GM23338 (cell line): ENCODE measurements around the gene WFDC9. TPM values are rescaled to one million over a fixed set of nuclear protein-coding genes. Genes with fewer than 3 reads are reported as not detected.

Source experiments
- ATAC-seq: fragments of 200-7000 bp; cut with Tn5 transposase; 3 replicates; pipeline ENCODE4 v1.9.1; 2020
- DNase-seq: peaks from one replicate; pipeline ENCODE4 v3.0.0-alpha.2; 2015; ENCODE audit warnings: low spot score
- H2AFZ ChIP-seq: fragments of 200-600 bp; sonication (generic); 2 replicates; pipeline ENCODE4 v1.8.0; 2016; ENCODE audit warnings: antibody characterized with exemption, mild to moderate bottlenecking, moderate library complexity
- H3F3A ChIP-seq: fragments of 200-600 bp; sonication (generic); replicated peaks from 2 replicates; pipeline ENCODE4 v1.8.0; 2017; ENCODE audit warnings: antibody characterized with exemption, mixed run types, low read depth
- H3K27ac ChIP-seq: fragments of 200-600 bp; sonication (generic); 2 replicates; pipeline ENCODE4 v1.6.1; 2016; ENCODE audit warnings: low read depth
- H3K27me3 ChIP-seq: fragments of 200-600 bp; sonication (generic); 2 replicates; pipeline ENCODE4 v1.8.0; 2016; ENCODE audit warnings: mild to moderate bottlenecking, mixed run types, moderate library complexity; ENCODE audit not compliant: insufficient read depth
- H3K36me3 ChIP-seq: fragments of 200-600 bp; sonication (generic); 2 replicates; pipeline ENCODE4 v1.8.0; 2016; ENCODE audit warnings: mild to moderate bottlenecking; ENCODE audit not compliant: insufficient read depth
- H3K4me1 ChIP-seq: fragments of 200-600 bp; sonication (generic); 2 replicates; pipeline ENCODE4 v1.8.0; 2016; ENCODE audit warnings: mild to moderate bottlenecking, moderate library complexity; ENCODE audit not compliant: insufficient read depth
- H3K4me2 ChIP-seq: fragments of 200-600 bp; sonication (generic); 2 replicates; pipeline ENCODE4 v1.7.1; 2017; ENCODE audit warnings: mixed run types
- H3K4me3 ChIP-seq: fragments of 200-600 bp; sonication (generic); 2 replicates; pipeline ENCODE4 v1.6.1; 2016; ENCODE audit warnings: mixed run types
- H3K79me2 ChIP-seq: fragments of 200-600 bp; sonication (generic); replicated peaks from 2 replicates; pipeline ENCODE4 v1.8.0; 2017; ENCODE audit warnings: mild to moderate bottlenecking; ENCODE audit not compliant: insufficient read depth
- H3K9me2 ChIP-seq: fragments of 200-600 bp; sonication (generic); 2 replicates; pipeline ENCODE4 v1.8.0; 2017; ENCODE audit not compliant: insufficient read depth
- H4K20me1 ChIP-seq: fragments of 200-600 bp; sonication (generic); replicated peaks from 2 replicates; pipeline ENCODE4 v1.8.0; 2017; ENCODE audit warnings: mild to moderate bottlenecking; ENCODE audit not compliant: insufficient read depth
- H3K27ac Mint-ChIP-seq: 2 replicates; pipeline ENCODE4 v1.8.0; 2020; ENCODE audit warnings: inconsistent platforms, mild to moderate bottlenecking, moderate library complexity, mixed read lengths
- H3K27me3 Mint-ChIP-seq: 3 replicates; pipeline ENCODE4 v1.8.0; 2022; ENCODE audit warnings: low read depth, mild to moderate bottlenecking, moderate library complexity, mixed read lengths, inconsistent platforms; ENCODE audit not compliant: insufficient read depth, poor library complexity
- H3K36me3 Mint-ChIP-seq: 3 replicates; pipeline ENCODE4 v1.8.0; 2021; ENCODE audit warnings: low read depth, mild to moderate bottlenecking, inconsistent platforms, moderate library complexity, mixed read lengths
- H3K4me1 Mint-ChIP-seq: 3 replicates; pipeline ENCODE4 v1.8.0; 2020; ENCODE audit warnings: mild to moderate bottlenecking, inconsistent platforms, mixed read lengths
- H3K4me3 Mint-ChIP-seq: 3 replicates; pipeline ENCODE4 v1.8.0; 2021; ENCODE audit warnings: moderate library complexity, mild to moderate bottlenecking, inconsistent platforms, mixed read lengths
- H3K9me3 Mint-ChIP-seq: 3 replicates; pipeline ENCODE4 v1.8.0; 2020; ENCODE audit warnings: moderate library complexity, mild to moderate bottlenecking, inconsistent platforms, mixed read lengths
- CREB1 ChIP-seq: fragments of 250-450 bp; sonication (Bioruptor Pico); IDR thresholded peaks from 2 replicates; pipeline ENCODE4 v1.5.0; 2020; ENCODE audit warnings: low read depth, mild to moderate bottlenecking, moderate library complexity
- EZH2 ChIP-seq: fragments of 200-600 bp; sonication (generic); IDR thresholded peaks from one replicate; pipeline ENCODE4 v1.8.0; 2017; ENCODE audit warnings: antibody characterized with exemption, mild to moderate bottlenecking, low read depth; ENCODE audit not compliant: unreplicated experiment
- EZH2phosphoT487 ChIP-seq: fragments of 200-600 bp; sonication (generic); IDR thresholded peaks from one replicate; pipeline ENCODE4 v1.8.1; 2018; ENCODE audit warnings: antibody characterized with exemption; ENCODE audit not compliant: unreplicated experiment
- JUNB ChIP-seq: IDR thresholded peaks from one replicate; pipeline ENCODE4 v1.6.1; 2016; ENCODE audit warnings: antibody characterized with exemption; ENCODE audit not compliant: unreplicated experiment
- NANOG ChIP-seq: IDR thresholded peaks from 2 replicates; pipeline ENCODE4 v1.6.1; 2016; ENCODE audit warnings: antibody characterized with exemption, borderline replicate concordance
- POLR2AphosphoS5 ChIP-seq: IDR thresholded peaks from 2 replicates; pipeline ENCODE4 v1.6.1; 2016; ENCODE audit warnings: antibody characterized with exemption, low read depth
- STAT1 ChIP-seq: IDR thresholded peaks from one replicate; pipeline ENCODE4 v1.6.1; 2016; ENCODE audit warnings: antibody characterized with exemption; ENCODE audit not compliant: unreplicated experiment
- ZNF114 ChIP-seq: fragments of 250-450 bp; sonication (Bioruptor Pico); IDR thresholded peaks from 2 replicates; pipeline ENCODE4 v1.5.0; 2020; ENCODE audit warnings: mild to moderate bottlenecking, moderate library complexity
- ZNF331 ChIP-seq: fragments of 250-450 bp; sonication (Bioruptor Pico); IDR thresholded peaks from 2 replicates; pipeline ENCODE4 v1.5.0; 2020; ENCODE audit warnings: low read depth, mild to moderate bottlenecking, moderate library complexity
- ZNF462 ChIP-seq: fragments of 250-450 bp; sonication (Bioruptor Pico); IDR thresholded peaks from 2 replicates; pipeline ENCODE4 v1.5.0; 2020; ENCODE audit warnings: mild to moderate bottlenecking, moderate library complexity
- polyA plus RNA-seq: library from polyadenylated mRNA; unstranded; fragments of >200 nt; fragmentation: Nextera tagmentation; extraction: Ambion mirVana; gene quantifications from 2 replicates; pipeline ENCODE4 v1.2.1, GENCODE V29; 2016
- total RNA-seq: library from RNA; depleted of rRNA; stranded (reverse); fragments of >200 nt; shearing (Covaris generic); gene quantifications from 2 replicates; pipeline ENCODE4 v1.2.3, GENCODE V29; 2014
- TF ChIP-seq, protein P1 (sequence below): IDR thresholded peaks from 2 replicates; pipeline ENCODE4 v1.6.1; 2016; ENCODE audit warnings: antibody characterized with exemption
- TF ChIP-seq, protein P2 (sequence below): IDR thresholded peaks from one replicate; pipeline ENCODE4 v1.6.1; 2018; ENCODE audit warnings: antibody characterized with exemption; ENCODE audit not compliant: unreplicated experiment
- TF ChIP-seq, protein P3 (sequence below), 2 experiments: fragments of 200-600 bp in 1 of 2; sonication (generic) in 1 of 2; conservative IDR thresholded peaks; 2 replicates each; pipeline versions ENCODE4 v1.5.1 to v1.6.1; 2016 to 2017; ENCODE audit warnings: antibody characterized with exemption in 2 of 2, low read depth in 2 of 2, mild to moderate bottlenecking in 2 of 2, moderate library complexity in 1 of 2

WFDC9 gene
- total and polyA plus RNA-seq, 2 experiments from 2014 or later: not detected

- ATAC-seq (no peak), DNase-seq (no peak)
- Mint-ChIP-seq H3K4me1 (peaks cover 27% of the 10 kb centered on the region), H3K27me3 (peaks cover 5% of the 10 kb centered on the region), H3K4me3 (no peak overlapping the region), H3K9me3 (no peaks in the 10 kb centered on the region), H3K27ac (peak overlapping the region; percentile 74; the same call in 1 of the 2 replicates), H3K36me3 (no peaks in the 10 kb centered on the region)
- Histone ChIP-seq H3K36me3 (no peaks in the 10 kb centered on the region), H4K20me1 (no peaks in the 10 kb centered on the region), H3K4me1 (peaks cover 17% of the 10 kb centered on the region), H3K79me2 (no peaks in the 10 kb centered on the region), H3F3A (no peaks in the 10 kb centered on the region), H3K27me3 (no peaks in the 10 kb centered on the region), H3K4me2 (no peak overlapping the region), H3K9me2 (no peaks in the 10 kb centered on the region), H3K4me3 (no peak overlapping the region), H2AFZ (peak overlapping the region; percentile 87), H3K27ac (no peak overlapping the region)
- TF ChIP-seq ZNF462 (CRISPR knock-in tag) (no peak), ZNF114 (no peak), NANOG (no peak), JUNB (no peak), ZNF331 (no peak), EZH2phosphoT487 (no peak), CREB1 (CRISPR knock-in tag) (no peak), EZH2 (no peak), STAT1 (no peak), POLR2AphosphoS5 (no peak)
- TF ChIP-seq, protein P1, sequence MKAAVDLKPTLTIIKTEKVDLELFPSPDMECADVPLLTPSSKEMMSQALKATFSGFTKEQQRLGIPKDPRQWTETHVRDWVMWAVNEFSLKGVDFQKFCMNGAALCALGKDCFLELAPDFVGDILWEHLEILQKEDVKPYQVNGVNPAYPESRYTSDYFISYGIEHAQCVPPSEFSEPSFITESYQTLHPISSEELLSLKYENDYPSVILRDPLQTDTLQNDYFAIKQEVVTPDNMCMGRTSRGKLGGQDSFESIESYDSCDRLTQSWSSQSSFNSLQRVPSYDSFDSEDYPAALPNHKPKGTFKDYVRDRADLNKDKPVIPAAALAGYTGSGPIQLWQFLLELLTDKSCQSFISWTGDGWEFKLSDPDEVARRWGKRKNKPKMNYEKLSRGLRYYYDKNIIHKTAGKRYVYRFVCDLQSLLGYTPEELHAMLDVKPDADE: no peak
- TF ChIP-seq, protein P2, sequence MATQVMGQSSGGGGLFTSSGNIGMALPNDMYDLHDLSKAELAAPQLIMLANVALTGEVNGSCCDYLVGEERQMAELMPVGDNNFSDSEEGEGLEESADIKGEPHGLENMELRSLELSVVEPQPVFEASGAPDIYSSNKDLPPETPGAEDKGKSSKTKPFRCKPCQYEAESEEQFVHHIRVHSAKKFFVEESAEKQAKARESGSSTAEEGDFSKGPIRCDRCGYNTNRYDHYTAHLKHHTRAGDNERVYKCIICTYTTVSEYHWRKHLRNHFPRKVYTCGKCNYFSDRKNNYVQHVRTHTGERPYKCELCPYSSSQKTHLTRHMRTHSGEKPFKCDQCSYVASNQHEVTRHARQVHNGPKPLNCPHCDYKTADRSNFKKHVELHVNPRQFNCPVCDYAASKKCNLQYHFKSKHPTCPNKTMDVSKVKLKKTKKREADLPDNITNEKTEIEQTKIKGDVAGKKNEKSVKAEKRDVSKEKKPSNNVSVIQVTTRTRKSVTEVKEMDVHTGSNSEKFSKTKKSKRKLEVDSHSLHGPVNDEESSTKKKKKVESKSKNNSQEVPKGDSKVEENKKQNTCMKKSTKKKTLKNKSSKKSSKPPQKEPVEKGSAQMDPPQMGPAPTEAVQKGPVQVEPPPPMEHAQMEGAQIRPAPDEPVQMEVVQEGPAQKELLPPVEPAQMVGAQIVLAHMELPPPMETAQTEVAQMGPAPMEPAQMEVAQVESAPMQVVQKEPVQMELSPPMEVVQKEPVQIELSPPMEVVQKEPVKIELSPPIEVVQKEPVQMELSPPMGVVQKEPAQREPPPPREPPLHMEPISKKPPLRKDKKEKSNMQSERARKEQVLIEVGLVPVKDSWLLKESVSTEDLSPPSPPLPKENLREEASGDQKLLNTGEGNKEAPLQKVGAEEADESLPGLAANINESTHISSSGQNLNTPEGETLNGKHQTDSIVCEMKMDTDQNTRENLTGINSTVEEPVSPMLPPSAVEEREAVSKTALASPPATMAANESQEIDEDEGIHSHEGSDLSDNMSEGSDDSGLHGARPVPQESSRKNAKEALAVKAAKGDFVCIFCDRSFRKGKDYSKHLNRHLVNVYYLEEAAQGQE: no peak
- TF ChIP-seq, protein P3, sequence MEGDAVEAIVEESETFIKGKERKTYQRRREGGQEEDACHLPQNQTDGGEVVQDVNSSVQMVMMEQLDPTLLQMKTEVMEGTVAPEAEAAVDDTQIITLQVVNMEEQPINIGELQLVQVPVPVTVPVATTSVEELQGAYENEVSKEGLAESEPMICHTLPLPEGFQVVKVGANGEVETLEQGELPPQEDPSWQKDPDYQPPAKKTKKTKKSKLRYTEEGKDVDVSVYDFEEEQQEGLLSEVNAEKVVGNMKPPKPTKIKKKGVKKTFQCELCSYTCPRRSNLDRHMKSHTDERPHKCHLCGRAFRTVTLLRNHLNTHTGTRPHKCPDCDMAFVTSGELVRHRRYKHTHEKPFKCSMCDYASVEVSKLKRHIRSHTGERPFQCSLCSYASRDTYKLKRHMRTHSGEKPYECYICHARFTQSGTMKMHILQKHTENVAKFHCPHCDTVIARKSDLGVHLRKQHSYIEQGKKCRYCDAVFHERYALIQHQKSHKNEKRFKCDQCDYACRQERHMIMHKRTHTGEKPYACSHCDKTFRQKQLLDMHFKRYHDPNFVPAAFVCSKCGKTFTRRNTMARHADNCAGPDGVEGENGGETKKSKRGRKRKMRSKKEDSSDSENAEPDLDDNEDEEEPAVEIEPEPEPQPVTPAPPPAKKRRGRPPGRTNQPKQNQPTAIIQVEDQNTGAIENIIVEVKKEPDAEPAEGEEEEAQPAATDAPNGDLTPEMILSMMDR (conservative IDR thresholded peaks at IDR 0.05; ENCODE audit: low read depth in 2 of 2): no peak
Observed at GRCh38 chr20:45575931-45576330, 55.2 kb downstream of the WFDC9 start.
